ENCODE data around the gene VMP1.

VMP1 gene

DNA sequence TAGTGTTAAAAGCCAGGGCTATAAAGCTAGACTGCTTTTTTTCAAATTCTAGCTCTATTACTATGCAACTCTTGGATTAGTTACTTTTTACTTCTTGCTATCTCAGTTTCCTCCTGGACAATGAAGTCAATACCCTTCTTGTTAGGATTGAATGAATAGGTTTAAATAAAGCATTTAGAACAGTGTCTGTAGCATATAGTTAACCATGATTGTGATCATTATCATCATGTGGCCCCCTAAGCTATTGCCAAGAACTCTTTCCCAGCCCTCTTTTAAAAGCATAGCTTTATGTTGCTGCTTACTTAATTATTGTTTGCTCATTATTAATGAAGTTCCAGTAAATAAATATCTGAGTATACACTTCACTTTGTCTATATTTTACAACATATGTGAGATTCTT is 4.5 kb downstream of the VMP1 start:
- no peak for DNase-seq (ENCODE audit: low spot score)

- no peak for DNase-seq (ENCODE audit: low spot score)
Measured at GRCh38 chr17:59712862-59713261, 5.4 kb downstream of the VMP1 start.

- DNase-seq (ENCODE audit: low spot score) = no peak
Measured at GRCh38 chr17:59714255-59714654, 6.8 kb downstream of the VMP1 start.

DNA sequence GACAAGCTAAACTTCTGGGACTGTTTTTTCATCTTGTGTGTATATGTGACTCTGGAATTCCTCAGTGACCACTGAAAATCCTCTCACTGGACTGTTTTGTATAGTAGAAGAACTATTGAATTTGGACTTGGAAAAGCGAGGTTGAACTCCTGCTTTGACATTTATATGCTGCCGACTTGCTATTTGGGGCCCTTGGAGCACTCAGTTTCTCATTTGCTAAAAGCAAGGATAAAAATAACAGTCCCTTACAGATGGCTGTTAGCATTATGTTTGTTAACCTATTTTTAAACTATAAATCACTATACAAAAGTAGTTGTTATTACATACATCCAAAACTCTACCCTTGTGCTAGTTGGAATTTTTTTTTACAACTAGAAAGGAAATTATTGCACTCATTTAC is 9.0 kb downstream of the VMP1 start:
- no peak for DNase-seq (ENCODE audit: low spot score)

- DNase-seq (ENCODE audit: low spot score) = no peak
Measured at GRCh38 chr17:59719526-59719925, 12.1 kb downstream of the VMP1 start.

DNA sequence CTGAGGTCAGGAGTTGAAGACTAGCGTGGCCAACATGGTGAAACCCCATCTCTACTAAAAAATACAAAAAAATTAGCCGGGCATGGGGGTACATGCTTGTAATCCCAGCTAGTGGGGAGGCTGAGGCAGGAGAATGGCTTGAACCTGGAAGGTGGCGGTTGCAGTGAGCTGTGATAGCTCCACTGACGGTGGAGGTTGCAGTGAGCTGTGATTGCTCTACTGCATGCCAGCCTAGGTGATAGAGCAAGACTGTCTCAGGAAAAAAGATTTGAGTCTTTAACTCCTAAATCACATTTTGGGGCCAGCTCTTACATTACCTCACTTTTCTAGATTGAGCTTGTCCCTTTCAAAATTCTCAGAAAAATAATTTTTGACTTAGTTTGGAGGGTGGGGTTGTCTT is 15.2 kb downstream of the VMP1 start:
- no peak for DNase-seq (ENCODE audit: low spot score)

- DNase-seq (ENCODE audit: low spot score) = no peak
Measured at GRCh38 chr17:59723041-59723440, 15.6 kb downstream of the VMP1 start.

DNA sequence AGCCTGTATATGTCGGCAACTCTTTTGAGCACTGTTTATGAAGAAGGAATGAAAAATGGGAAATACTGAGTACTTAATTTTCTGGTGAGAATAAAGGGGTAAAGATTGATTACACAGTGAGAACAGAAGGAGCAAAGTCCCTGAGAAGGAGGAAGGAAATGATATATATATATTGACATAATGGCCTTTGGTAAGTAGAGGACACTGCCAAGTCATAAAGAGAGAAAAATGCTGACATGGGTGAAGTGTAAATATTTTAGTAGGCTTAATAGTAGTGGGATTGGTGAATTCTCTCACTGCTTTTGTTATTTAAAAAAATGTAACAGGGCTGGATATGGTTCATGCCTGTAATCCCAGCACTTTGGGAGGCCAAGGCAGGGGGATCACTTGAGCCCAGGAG is 16.2 kb downstream of the VMP1 start:
- DNase-seq (ENCODE audit: low spot score) = no peak

- DNase-seq (ENCODE audit: low spot score) = no peak
Measured at GRCh38 chr17:59725691-59726090, 18.2 kb downstream of the VMP1 start.

GRCh38 chr17:59727817-59728533 is 20.5 kb downstream of the VMP1 start:
- DNase-seq (ENCODE audit: low spot score) = no peak

DNA sequence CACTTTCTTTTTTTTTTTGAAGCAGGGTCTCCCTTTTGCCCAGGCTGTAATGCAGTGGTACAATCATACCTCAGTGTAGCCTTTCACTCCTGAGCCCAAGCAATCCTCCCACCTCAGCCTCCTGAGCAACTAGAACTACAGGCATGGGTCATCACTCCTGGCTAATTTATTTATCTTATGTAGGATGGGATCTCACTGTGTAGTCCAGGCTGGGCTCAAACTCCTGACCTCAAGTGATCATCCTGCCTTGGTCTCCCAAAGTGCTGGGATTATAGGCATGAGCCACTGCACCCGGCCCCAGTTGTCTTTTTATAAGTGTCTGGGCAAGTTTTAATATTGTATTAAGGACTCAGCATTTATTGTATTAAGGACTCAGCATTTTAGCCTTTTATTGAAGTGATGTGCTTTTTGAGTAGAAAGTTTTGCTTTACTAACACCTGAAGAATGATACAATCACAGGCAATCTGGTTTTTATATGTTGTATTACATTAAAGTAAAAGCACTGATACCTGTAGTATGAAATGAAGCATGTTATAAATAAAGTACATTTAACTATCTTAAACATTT is 22.9 kb downstream of the VMP1 start:
- DNase-seq (ENCODE audit: low spot score) = no peak

DNA sequence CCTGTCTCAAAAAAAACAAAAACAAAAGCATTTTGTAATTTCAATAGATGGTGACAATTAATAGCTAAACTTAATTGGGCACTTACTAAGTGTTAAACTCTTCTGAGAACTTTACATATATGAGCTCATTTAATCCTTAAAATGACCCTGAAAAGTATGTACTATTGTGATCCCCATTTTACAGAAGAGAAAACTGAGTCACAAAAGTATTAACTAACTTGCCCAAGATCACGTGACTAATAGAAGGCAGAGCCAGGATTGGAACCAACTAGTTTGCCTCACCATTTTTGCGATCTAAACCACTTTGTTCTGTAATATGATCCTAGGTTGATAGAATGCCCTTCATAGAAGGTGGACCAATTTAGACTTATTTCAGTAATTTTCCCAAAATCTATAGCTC is 26.2 kb downstream of the VMP1 start:
- DNase-seq (ENCODE audit: low spot score) = no peak

- no peak for DNase-seq (ENCODE audit: low spot score)
Measured at GRCh38 chr17:59734226-59734625, 26.8 kb downstream of the VMP1 start.

DNA sequence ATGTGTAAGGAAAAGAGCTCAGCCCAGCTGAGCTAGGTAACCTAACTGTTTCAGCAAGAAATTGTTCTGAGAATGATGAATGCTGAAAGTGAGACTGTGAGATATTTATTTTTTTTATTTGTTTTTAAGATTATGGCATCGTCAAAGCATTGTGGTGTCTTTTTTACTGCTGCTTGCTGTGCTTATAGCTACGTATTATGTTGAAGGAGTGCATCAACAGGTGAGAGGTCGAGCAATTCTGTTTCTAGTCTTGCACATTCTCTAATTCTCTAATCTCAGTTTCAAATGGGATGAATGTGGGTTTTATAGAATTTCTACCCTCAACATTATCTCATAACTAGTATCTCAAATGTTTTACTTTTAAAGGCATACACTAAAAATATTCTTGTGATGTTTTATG is 29.9 kb downstream of the VMP1 start:
- DNase-seq (ENCODE audit: low spot score) = no peak

DNA sequence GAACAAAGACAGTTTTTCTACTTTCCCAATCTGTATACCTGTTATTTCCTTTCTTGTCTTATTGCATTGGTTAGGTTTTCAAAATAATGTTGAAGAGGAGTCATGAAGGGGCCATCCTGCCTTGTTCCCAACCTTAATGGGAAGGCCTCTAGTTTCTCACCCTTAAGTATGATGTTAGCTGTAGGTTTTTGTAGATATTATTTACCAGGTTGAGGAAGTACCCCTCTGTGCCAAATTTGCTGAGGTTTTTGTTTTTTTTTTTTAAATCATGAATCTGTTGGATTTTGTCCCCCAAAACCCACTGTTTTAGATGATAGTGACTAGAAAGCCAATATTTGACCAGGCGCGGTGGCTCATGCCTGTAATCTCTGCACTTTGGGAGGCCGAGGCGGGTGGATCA is 36.4 kb downstream of the VMP1 start:
- DNase-seq (ENCODE audit: low spot score) = no peak

- DNase-seq (ENCODE audit: low spot score) = no peak
Measured at GRCh38 chr17:59745040-59745439, 37.6 kb downstream of the VMP1 start.

- peak; percentile 15 for DNase-seq (ENCODE audit: low spot score)
Measured at GRCh38 chr17:59746849-59747445, 39.5 kb downstream of the VMP1 start.

DNA sequence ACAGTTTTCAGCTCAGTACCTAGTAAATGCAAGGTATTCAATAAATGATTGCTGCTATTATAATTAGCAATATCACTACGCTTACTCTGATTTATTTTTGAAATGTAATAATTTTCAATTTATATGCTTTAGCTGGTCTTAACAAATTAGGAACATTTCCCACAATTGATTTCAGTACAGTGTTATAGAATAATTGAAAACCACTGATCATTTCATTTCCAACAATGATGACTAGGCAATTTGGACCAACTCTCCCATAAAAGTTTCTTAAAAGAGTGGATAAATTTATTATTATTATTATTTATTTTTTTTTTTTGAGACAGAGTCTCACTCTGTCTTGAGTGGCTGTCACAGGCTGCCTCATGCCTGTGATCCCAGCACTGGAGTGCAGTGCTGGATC is 41.1 kb downstream of the VMP1 start:
- no peak for DNase-seq (ENCODE audit: low spot score)

GRCh38 chr17:59751955-59752413 is 44.5 kb downstream of the VMP1 start:
- no peak for DNase-seq (ENCODE audit: low spot score)

- no peak for DNase-seq (ENCODE audit: low spot score)
Measured at GRCh38 chr17:59752446-59752845, 45.0 kb downstream of the VMP1 start.

DNA sequence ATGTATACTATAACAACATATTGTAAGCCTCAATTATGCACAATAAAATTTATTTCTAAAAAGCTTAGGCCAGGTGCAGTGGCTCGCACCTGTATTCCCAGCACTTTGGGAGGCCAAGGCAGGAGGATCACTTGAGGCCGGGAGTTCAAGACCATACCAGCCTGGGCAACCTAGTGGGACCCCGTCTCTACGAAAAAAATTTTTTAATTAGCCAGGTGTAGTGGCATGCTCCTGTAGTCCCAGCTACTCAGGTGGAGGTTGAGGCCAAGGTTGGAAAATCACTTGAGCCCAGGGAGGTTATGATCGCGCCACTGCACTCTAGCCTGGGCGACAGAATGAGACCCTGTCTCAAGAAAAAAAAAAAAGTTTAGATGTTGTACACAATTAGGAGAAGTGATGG is 45.5 kb downstream of the VMP1 start:
- DNase-seq (ENCODE audit: low spot score) = no peak

- DNase-seq (ENCODE audit: low spot score) = peak; percentile 59
Measured at GRCh38 chr17:59753522-59754467, 46.3 kb downstream of the VMP1 start.

- DNase-seq (ENCODE audit: low spot score) = peak; percentile 30
Measured at GRCh38 chr17:59754552-59754951, 47.1 kb downstream of the VMP1 start.

Data from AG08396 (cell line).